Measurements from ENCODE around the gene PNMA8C.
"Not testable (repeated sequence)": the region's sequence is repeated elsewhere in the genome, so short reads cannot be mapped to it uniquely, and the experiment has no call there.

The PNMA8C gene

DNA sequence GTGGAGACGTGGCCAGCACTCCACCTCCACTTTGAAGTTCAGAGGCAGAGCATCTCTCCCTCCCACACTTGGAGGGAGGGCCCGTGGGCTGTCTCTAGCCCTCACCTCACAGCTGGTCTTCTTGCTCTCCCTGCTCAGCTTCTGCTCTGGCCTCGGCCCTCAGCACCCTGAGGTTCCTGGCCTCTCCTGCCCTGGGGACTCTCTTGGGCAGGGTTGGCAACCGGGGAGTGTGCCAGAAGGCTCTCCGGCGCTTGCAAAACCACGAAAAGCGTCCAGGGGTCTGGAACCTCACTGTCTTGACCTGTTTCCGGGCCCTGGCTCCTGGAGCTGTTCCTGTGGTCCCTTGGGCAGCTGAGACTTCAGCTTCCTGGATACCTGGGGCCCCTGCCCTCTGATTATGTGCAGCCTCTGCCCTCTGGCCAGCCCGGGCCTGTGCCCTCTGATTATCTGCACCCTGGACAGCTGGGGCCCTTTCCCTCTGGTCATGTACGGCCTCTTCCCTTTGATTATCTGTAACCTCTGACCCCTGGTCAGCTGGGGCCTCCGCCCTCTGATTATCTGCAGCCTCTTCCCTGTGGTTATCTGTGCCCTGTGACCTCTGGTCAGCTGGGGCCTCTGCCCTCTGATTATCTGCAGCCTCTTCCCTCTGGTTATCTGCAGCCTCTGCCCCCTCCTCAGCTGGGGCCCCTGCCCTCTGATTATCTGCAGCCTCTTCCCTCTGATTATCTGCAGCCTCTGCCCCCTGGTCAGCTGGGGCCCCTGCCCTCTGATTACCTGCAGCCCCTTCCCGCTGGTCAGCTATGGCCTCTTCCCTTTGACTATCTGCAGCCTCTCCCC lies 17.4 kb downstream of the PNMA8C start:
- no peak for DNase-seq (ENCODE audit: low read depth)

DNA sequence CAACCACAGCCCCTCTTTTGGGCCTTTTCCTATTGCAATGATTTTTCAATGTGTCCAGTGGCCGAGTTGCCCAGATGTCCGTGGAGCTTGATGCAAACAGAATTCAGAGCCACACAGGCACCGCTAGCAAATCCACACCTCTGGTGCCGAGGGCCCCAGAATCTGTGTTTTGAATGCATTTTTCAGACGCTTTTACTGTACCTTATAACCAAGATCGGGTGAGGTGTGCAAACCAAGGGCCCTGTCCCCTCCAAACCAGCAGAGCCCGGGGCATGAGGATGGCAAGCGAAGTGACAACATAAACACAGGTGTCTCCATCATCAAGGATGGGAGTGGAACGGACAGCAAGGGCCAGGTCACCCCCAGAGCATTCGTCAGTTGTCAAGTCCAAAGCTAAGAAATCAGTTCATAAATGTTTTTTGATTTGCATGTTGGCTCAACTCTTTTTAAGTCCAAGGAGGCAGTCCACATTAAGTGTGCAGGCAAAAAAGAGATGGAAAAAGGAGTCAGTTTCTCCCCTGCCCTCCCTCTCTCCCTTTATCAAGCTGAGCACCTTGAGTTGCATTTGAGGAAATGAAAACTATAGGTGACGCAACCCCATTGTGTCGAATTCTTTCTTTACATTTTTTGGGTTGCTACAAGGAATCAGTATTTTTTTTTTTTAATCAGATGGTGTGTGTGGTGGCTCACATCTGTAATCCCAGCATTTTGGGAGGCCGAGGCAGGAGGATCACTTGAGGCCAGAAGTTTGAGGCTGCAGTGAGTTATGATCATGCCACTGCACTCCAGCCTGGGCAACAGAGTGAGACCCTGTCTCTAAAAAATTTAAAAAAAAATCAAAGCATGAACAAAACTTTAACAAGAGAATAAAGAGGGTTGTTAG lies 18.3 kb downstream of the PNMA8C start:
- no peak for DNase-seq (ENCODE audit: low read depth)

GRCh38 chr19:46409191-46409590 lies 19.5 kb downstream of the PNMA8C start:
- DNase-seq (ENCODE audit: low read depth): no peak

GRCh38 chr19:46408664-46409039 lies 20.1 kb downstream of the PNMA8C start:
- no peak for DNase-seq (ENCODE audit: low read depth)

GRCh38 chr19:46407856-46408663 lies 20.7 kb downstream of the PNMA8C start:
- no peak for DNase-seq (ENCODE audit: low read depth)

- DNase-seq (ENCODE audit: low read depth): no peak
These were observed 21.8 kb downstream of the PNMA8C start for GRCh38 chr19:46406976-46407375.

DNA sequence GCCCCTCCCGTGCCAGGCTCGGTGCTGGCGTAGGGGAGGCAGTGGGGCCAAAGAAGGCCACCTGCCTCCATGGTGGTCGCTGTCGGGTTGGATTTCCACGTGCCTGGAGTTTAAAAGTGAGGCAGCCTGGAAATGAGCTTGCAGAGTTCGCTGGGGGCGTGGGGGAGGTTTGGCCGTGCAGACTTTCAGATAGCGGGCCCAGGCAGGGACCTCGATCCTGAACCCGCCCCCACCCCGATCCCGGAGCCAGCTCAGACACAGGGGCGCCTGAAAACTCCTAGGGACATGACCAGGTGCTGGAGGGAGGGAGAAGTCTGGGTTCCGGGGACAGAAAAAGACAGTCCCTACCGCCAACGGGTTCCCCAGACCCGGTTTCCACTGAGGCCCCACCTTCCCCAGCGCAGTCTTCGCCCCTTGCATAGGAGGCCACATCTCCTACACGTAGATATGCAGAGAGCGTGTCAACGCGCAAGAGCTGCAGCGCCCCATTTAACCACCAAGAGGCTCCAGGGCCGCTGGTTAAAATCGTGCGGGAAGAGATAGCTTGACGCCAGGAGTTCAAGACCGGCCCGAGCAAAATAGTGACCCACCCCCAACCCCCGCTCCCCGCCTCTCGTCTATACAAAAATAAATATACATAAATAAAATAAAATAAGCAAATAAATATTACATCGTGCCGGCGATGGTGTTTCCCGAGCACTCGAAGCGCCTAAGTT lies 23.8 kb downstream of the PNMA8C start:
- DNase-seq (ENCODE audit: low read depth): no peak

DNA sequence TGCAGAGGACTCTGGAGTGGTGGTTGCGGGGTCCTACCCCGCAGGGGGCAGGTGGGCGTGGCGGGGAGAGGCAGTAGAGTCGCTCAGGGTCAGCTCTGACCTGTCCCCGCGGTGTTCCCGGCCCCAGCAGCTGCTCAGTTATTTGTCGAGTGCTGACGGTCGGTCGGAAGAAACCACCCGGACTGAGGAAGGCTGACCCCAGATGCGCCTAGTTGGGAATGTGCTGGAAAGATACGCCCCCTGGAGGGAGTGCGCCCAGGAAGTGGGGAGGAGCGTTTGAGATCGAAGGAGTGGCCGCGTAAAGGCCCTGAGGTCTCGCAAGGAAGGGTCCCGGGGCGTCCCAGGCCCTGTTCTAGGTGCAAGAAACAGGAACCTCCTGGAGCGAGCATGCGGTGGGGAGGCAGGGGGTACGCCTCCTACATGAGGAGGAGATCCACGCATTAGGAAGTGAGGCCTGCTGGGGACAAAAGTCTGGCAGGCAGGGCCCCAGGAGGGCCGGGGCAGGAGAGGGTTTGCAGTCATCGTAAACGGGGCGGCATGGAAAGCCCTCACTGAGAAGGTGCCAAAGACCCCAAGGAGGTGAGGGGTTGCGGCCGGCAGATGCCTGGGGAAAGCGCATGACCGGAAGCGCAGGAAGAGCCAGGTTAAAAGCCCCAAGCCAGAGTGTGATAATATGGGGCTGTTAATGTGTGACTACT lies 24.5 kb downstream of the PNMA8C start:
- DNase-seq (ENCODE audit: low read depth): no peak

GRCh38 chr19:46402725-46403124 lies 26.0 kb downstream of the PNMA8C start:
- DNase-seq (ENCODE audit: low read depth): no peak

DNA sequence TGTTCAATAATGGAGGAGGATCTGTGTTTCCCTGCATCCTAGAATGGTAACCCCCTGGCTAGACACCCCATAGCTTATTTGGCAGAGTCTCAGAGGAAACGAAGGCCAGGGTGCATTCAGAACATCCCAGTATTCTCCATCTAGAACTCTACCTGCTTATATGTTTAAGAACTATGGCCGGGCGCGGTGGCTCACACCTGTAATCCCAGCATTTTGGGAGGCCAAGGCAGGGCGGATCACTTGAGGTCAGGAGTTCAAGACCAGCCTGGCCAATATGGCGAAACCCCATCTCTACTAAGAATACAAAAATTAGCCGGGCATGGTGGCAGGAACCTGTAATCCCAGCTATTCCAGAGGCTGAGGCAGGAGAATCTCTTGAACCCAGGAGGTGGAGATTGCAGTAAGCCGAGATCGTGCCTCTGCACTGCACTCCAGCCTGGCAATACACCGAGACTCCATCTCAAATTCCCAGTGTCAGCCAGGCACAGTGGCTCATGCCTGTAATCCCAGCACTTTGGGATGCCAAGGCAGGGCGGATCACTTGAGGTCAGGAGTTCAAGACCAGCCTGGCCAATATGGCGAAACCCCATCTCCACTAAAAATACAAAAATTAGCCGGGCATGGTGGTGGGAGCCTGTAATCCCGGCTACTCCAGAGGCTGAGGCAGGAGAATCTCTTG lies 30.8 kb downstream of the PNMA8C start:
- DNase-seq (ENCODE audit: low read depth): not testable (repeated sequence)

GRCh38 chr19:46394402-46394797 lies 34.3 kb downstream of the PNMA8C start:
- DNase-seq (ENCODE audit: low read depth): no peak

GRCh38 chr19:46393456-46394401 lies 35.0 kb downstream of the PNMA8C start:
- no peak for DNase-seq (ENCODE audit: low read depth)

DNA sequence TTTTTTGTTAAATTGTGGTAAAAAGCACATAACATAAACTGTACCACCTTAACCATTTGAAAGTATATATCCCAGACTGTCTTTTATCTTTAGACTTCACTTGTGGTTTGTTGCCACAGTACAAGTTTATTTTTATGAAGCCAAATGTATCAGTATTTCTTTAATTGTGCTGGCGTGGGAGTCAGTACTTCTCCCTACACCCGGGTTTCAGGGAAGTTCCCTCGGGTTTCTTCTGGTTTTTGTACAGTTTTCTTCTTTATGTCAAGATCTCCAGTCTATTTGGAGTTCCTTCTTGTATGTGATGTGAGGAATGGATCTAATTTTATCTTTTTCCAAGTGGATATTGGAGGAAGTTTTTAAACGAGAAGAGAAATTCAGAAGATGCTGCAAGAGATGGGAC lies 35.9 kb downstream of the PNMA8C start:
- no peak for DNase-seq (ENCODE audit: low read depth)

- DNase-seq (ENCODE audit: low read depth): no peak
These were observed 36.4 kb downstream of the PNMA8C start for GRCh38 chr19:46392252-46392801.

GRCh38 chr19:46391296-46392251 lies 37.2 kb downstream of the PNMA8C start:
- DNase-seq (ENCODE audit: low read depth): no peak

DNA sequence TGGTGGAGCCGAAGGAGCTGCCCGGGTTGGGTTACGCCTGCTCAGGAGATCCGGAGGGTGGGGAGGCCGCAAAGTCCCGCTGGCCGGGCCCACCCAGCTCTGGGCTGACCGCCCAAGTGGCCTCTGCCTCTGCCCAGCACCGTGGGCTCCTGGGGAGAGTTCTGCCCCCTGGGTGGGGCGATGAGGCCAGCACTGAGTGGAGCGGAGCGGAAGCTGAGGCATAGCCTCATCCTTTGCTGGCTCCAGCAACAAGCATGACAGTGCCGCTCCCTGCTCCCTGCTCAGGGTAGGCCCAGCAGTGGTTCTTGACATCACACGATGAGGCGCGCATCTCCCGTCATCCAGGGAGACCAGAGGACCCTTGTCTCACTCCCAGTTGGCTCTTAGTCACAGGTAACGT lies 37.9 kb downstream of the PNMA8C start:
- DNase-seq (ENCODE audit: low read depth): no peak

DNA sequence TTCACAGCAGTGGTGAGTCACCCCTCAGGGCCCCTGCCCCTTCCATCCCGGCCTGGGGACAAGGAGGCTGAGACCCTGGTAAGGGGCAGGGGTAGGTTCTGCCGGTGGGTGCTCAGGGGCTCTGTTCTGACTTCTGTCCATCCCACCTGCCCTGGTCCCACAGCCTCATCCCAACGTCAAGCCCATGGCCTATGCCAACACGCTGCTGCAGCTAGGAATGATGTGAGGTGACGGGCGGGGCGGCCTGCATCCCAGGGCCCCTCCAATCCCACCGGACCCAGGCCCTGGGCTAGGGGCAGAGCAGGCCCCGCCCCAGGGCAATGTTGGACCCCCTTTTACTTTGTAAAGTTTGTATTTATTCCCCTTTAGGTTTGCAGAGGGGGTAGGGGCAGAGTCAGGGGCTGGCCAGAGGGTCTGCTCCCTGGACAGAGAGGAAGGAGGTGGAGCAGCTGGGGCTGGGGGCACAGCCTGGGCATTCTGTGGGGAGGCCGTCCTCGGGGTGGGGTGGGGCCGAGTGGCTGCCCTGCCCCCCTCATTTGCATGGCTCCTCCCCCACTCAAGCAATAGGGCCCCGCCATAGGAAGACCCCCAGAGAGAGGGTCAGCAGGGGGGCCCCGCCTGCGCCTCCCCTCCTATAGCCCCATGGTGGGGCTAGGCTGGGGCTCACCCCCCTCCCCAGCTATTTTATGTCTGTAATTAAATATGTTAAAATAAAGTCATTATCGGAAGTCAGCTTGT lies 38.4 kb downstream of the PNMA8C start:
- no peak for DNase-seq (ENCODE audit: low read depth)
